ENCODE results near the gene ZNF652.

ZNF652 gene

GRCh38 chr17:49337884-49338283, 24.2 kb downstream of the ZNF652 start:
- Histone ChIP-seq H3K4me1 (ENCODE audit: insufficient read depth, low read length) (peaks cover 4% of the 10 kb centered on the region; the same call in 1 of the 2 replicates), H3K9ac (ENCODE audit: low read depth, low read length) (no peak overlapping the region)

DNA sequence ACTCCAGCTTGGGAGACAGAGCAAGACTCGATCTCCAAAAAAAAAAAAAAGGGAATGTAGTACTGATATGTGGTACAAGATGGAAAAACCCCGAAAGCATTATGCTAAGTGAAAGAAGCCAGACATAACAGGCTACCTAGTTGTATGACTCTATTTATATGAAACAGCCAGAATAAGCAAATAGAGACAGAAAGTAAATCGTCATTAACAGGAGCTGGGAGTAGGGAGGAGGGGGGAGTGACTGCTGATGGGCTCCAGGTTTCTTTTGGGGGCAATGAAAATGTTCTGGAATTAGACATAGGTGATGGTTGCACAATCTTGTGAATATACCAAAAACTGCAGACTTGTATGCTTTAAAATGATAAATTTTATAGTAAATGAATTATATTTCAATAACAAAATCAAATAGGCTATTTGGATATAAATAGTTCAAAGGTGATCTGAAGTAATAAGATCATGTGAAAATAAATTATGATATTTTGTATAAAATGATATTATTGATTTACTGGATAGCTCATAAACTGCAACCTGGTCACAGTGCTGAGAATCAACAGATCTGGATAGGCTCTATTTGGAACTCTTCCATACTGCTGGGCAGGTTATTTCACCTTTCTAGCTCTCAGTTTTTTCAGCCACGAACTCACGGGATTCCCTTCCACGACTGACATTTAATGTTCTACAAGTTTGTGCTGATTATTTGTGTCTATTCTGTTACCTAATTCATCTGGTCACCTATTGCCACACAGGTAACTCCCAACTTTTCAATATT, 27.1 kb downstream of the ZNF652 start:
- Histone ChIP-seq H3K27ac (ENCODE audit: low read depth, low read length) (no peak overlapping the region), H3K27me3 (ENCODE audit: insufficient read depth, low read length) (no peaks in the 10 kb centered on the region), H3K4me3 (ENCODE audit: low read length) (no peak overlapping the region), H3K9me3 (ENCODE audit: insufficient read depth, low read depth, low read length) (no peaks in the 10 kb centered on the region), H3K4me1 (ENCODE audit: insufficient read depth, low read length) (peaks cover 4% of the 10 kb centered on the region; the same call in 1 of the 2 replicates), H3K36me3 (ENCODE audit: insufficient read depth, low read length) (no peaks in the 10 kb centered on the region), H3K9ac (ENCODE audit: low read depth, low read length) (no peak overlapping the region)
- 90% methylated on average over 6 of the region's 6 CpGs for WGBS

More at GRCh38 chr17:49337884-49338283, 24.2 kb downstream of the ZNF652 start:
- Histone ChIP-seq H3K4me3 (ENCODE audit: low read length) (no peak overlapping the region), H3K27ac (ENCODE audit: low read depth, low read length) (no peak overlapping the region), H3K27me3 (ENCODE audit: insufficient read depth, low read length) (no peaks in the 10 kb centered on the region), H3K9me3 (ENCODE audit: insufficient read depth, low read depth, low read length) (no peaks in the 10 kb centered on the region), H3K36me3 (ENCODE audit: insufficient read depth, low read length) (no peaks in the 10 kb centered on the region)
- WGBS, result 94% methylated on average over 8 of the region's 8 CpGs

GRCh38 chr17:49333804-49334203, 28.2 kb downstream of the ZNF652 start:
- Histone ChIP-seq H3K36me3 (ENCODE audit: insufficient read depth, low read length) (no peaks in the 10 kb centered on the region), H3K9ac (ENCODE audit: low read depth, low read length) (no peak overlapping the region), H3K9me3 (ENCODE audit: insufficient read depth, low read depth, low read length) (no peaks in the 10 kb centered on the region), H3K4me3 (ENCODE audit: low read length) (no peak overlapping the region), H3K4me1 (ENCODE audit: insufficient read depth, low read length) (peaks cover 12% of the 10 kb centered on the region), H3K27ac (ENCODE audit: low read depth, low read length) (no peak overlapping the region), H3K27me3 (ENCODE audit: insufficient read depth, low read length) (no peaks in the 10 kb centered on the region)
- WGBS, result 80% methylated on average over 1 of the region's 1 CpG

GRCh38 chr17:49327835-49328784, 33.9 kb downstream of the ZNF652 start:
- no peak overlapping the region for H3K9ac ChIP-seq (ENCODE audit: low read depth, low read length)
- 93% methylated on average over 4 of the region's 5 CpGs for WGBS
- peaks cover 9% of the 10 kb centered on the region; the same call in 1 of the 2 replicates for H3K4me1 ChIP-seq (ENCODE audit: insufficient read depth, low read length)
- no peaks in the 10 kb centered on the region for H3K9me3 ChIP-seq (ENCODE audit: insufficient read depth, low read depth, low read length)
- H3K36me3 ChIP-seq (ENCODE audit: insufficient read depth, low read length), result no peaks in the 10 kb centered on the region
- H3K4me3 ChIP-seq (ENCODE audit: low read length), result no peak overlapping the region
- H3K27me3 ChIP-seq (ENCODE audit: insufficient read depth, low read length), result no peaks in the 10 kb centered on the region
- H3K27ac ChIP-seq (ENCODE audit: low read depth, low read length), result no peak overlapping the region

DNA sequence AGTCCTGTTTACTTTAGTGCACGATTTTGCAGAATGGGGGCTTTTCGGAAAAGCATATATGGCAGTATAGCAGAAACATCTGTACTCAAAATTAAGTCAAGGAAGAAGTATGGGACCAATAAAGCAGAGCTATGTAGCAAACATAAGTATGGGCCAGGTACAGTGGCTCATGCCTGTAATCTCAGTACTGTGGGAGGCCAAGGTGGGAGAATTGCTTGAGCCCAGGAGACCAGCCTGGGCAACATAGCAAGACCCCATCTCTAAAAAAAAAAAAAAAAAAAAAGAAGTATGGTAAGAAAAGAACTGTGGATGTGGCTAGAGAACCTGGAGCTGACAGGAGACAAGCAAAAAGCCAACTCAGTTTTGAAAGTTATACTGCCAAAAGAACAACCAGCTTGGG, 36.1 kb downstream of the ZNF652 start:
- no peaks in the 10 kb centered on the region for H3K9me3 ChIP-seq (ENCODE audit: insufficient read depth, low read depth, low read length)
- H3K27ac ChIP-seq (ENCODE audit: low read depth, low read length), result no peak overlapping the region
- H3K4me3 ChIP-seq (ENCODE audit: low read length), result no peak overlapping the region
- peaks cover 10% of the 10 kb centered on the region; the same call in 1 of the 2 replicates for H3K4me1 ChIP-seq (ENCODE audit: insufficient read depth, low read length)
- 97% methylated on average over 2 of the region's 2 CpGs for WGBS
- no peak overlapping the region for H3K9ac ChIP-seq (ENCODE audit: low read depth, low read length)
- H3K36me3 ChIP-seq (ENCODE audit: insufficient read depth, low read length), result no peaks in the 10 kb centered on the region
- H3K27me3 ChIP-seq (ENCODE audit: insufficient read depth, low read length), result no peaks in the 10 kb centered on the region

DNA sequence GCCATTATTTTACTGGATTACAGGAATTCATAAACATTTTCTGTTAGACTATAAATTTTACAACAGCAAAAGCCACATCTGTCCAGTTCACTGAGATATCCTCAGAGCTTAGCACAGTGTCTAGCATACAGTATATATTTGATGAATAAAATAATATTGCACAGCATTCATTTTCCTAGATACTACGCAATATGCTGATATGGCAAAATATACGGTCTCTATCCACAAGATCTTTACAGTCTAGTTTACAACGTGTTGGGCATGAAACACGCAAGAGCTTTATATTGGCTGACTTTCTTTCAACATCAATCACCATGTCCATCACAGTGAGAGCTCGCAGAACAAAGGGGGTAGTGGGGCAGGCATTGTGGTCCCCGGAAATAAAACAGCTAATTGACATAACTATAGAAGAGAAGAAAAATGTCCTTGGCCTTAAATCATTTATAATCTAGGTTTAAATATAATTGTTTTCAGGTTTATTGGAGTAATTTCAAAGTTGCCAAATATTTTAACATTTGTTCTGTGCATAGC, 43.5 kb downstream of the ZNF652 start:
- 96% methylated on average over 5 of the region's 6 CpGs for WGBS
- Histone ChIP-seq H3K27me3 (ENCODE audit: insufficient read depth, low read length) (no peaks in the 10 kb centered on the region), H3K9ac (ENCODE audit: low read depth, low read length) (no peak overlapping the region), H3K36me3 (ENCODE audit: insufficient read depth, low read length) (no peaks in the 10 kb centered on the region), H3K27ac (ENCODE audit: low read depth, low read length) (no peak overlapping the region), H3K4me3 (ENCODE audit: low read length) (no peak overlapping the region), H3K4me1 (ENCODE audit: insufficient read depth, low read length) (peaks cover 7% of the 10 kb centered on the region; the same call in 1 of the 2 replicates), H3K9me3 (ENCODE audit: insufficient read depth, low read depth, low read length) (no peaks in the 10 kb centered on the region)

DNA sequence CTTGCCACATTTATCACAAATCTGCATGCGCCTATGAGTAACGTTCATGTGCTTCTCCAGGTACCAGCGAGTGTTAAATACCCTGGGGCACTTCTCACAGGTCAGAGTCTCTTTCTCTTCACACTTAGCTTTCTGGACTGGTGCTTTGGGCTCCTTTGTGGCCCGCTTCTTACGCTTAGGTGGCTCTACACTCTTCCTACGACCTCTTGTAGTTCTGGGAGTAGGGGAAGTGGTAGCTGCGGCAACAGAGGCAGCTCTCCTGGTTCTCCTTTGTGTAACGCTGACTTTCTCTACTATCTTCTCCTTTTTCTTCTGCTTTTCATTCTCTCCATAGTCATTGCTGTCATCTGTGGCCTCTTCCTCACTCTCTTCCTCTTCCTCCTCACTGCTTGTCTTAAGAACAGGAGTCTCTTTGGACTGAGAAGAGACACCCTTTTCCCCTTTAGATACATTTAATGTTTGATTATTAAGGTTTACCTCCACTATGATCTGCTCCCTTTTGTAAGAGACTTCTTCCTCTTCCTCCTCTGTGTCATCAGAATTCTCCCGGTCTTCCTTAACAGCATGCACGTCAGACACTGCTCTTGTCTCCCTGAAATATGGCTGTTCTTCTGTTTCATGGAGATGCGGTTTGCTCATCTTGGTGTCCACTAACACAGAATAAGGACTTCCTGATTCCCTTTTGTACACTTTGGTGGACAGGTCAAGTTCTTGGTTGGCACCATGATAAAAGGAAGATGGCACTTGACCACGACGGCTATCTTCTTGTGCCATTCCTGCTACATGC, 45.0 kb downstream of the ZNF652 start:
- Histone ChIP-seq H3K9ac (ENCODE audit: low read depth, low read length) (no peak overlapping the region), H3K36me3 (ENCODE audit: insufficient read depth, low read length) (no peaks in the 10 kb centered on the region), H3K9me3 (ENCODE audit: insufficient read depth, low read depth, low read length) (no peaks in the 10 kb centered on the region), H3K27me3 (ENCODE audit: insufficient read depth, low read length) (no peaks in the 10 kb centered on the region), H3K27ac (ENCODE audit: low read depth, low read length) (no peak overlapping the region), H3K4me1 (ENCODE audit: insufficient read depth, low read length) (peaks cover 7% of the 10 kb centered on the region; the same call in 1 of the 2 replicates), H3K4me3 (ENCODE audit: low read length) (no peak overlapping the region)
- WGBS, result 92% methylated on average over 13 of the region's 13 CpGs

- no peak overlapping the region for H3K27ac ChIP-seq (ENCODE audit: low read depth, low read length)
Observed at GRCh38 chr17:49316258-49316570, 45.8 kb downstream of the ZNF652 start.

DNA sequence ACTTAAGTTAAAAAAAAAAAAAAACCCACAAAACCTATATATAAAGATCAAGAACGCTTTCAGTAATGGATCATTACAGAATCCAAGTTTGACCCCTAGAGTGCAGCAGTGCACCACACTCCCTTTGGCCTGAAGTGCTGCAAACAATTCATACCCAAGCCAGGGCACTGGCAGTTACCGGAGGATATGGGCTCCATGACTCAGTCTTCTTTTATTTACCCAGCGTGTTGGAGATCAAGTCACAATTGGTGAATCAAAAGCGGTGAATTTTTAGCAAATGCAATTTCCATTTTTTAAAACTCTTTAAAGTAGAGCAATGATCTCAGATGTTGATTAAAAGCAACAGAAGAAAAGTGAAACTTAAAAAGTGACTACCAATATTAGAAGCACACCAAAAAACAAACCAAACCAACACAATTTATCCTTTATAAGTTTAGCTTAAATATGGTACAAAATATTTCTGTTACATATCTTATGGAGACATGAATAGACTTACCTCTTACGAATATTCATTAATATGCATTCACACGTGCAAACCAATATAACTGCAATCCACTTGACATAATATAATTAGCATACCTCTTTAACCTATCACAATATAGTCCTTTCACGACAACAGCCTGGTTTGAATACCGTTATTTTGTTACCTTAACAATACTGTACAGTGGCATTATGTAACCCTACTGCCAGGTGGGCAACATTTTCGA, 46.3 kb downstream of the ZNF652 start:
- peaks cover 3% of the 10 kb centered on the region; the same call in 1 of the 2 replicates for H3K4me1 ChIP-seq (ENCODE audit: insufficient read depth, low read length)
- no peak overlapping the region for H3K9ac ChIP-seq (ENCODE audit: low read depth, low read length)
- no peaks in the 10 kb centered on the region for H3K9me3 ChIP-seq (ENCODE audit: insufficient read depth, low read depth, low read length)
- H3K27me3 ChIP-seq (ENCODE audit: insufficient read depth, low read length), result no peaks in the 10 kb centered on the region
- no peak overlapping the region for H3K27ac ChIP-seq (ENCODE audit: low read depth, low read length)
- peaks cover 12% of the 10 kb centered on the region for H3K36me3 ChIP-seq (ENCODE audit: insufficient read depth, low read length)
- WGBS, result 66% methylated on average over 8 of the region's 9 CpGs
- no peak overlapping the region for H3K4me3 ChIP-seq (ENCODE audit: low read length)

More at GRCh38 chr17:49316258-49316570, 45.8 kb downstream of the ZNF652 start:
- no peak overlapping the region for H3K4me3 ChIP-seq (ENCODE audit: low read length)
- peaks cover 7% of the 10 kb centered on the region; the same call in 1 of the 2 replicates for H3K4me1 ChIP-seq (ENCODE audit: insufficient read depth, low read length)
- no peaks in the 10 kb centered on the region for H3K9me3 ChIP-seq (ENCODE audit: insufficient read depth, low read depth, low read length)
- 64% methylated on average over 2 of the region's 2 CpGs for WGBS
- H3K36me3 ChIP-seq (ENCODE audit: insufficient read depth, low read length), result peaks cover 7% of the 10 kb centered on the region
- H3K27me3 ChIP-seq (ENCODE audit: insufficient read depth, low read length), result no peaks in the 10 kb centered on the region
- H3K9ac ChIP-seq (ENCODE audit: low read depth, low read length), result no peak overlapping the region

DNA sequence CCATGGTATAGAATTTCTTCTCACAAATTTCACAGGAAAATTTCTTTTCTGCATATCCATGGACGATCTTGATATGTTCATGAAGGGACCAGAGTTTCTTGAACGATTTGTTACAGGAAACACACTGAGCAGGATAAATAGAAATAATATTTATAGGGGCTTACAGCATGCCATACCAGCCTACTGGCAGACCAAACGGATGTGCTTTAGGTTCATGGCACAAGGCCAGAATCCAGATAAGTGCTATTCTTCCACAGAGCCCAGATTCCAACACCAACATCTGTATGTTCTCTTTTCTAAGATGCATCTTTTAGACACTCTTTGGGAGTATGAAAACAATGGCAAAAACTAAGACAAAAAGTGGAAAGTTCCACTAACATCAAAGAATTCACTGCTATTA, 49.3 kb downstream of the ZNF652 start:
- H3K9ac ChIP-seq (ENCODE audit: low read depth, low read length), result no peak overlapping the region
- H3K27me3 ChIP-seq (ENCODE audit: insufficient read depth, low read length), result no peaks in the 10 kb centered on the region
- peaks cover 13% of the 10 kb centered on the region for H3K36me3 ChIP-seq (ENCODE audit: insufficient read depth, low read length)
- 0 out of 2 replicates have a peak, but pooled peaks cover 3% of the 10 kb centered on the region for H3K4me1 ChIP-seq (ENCODE audit: insufficient read depth, low read length)
- no peak overlapping the region for H3K27ac ChIP-seq (ENCODE audit: low read depth, low read length)
- 87% methylated on average over 3 of the region's 3 CpGs for WGBS
- H3K9me3 ChIP-seq (ENCODE audit: insufficient read depth, low read depth, low read length), result no peaks in the 10 kb centered on the region
- no peak overlapping the region for H3K4me3 ChIP-seq (ENCODE audit: low read length)

Data from HUES64 (cell line).